PC-9 (cell line): ENCODE measurements around the gene SHISA5. TPM values are rescaled to one million over a fixed set of nuclear protein-coding genes. Genes with fewer than 3 reads are reported as not detected.
"Not testable (repeated sequence)": the region's sequence is repeated elsewhere in the genome, so short reads cannot be mapped to it uniquely, and the experiment has no call there.

Source experiments
- BruUV-seq: library from RNA; stranded (reverse); fragments of 400-500 nt; replicated peaks from 2 replicates; lab custom pipeline; 2021; lab: Mats Ljungman, UMichigan
- CTCF ChIA-PET: fragments of 300-600 bp; sonication (Branson Sonifier 250); formaldehyde crosslinking; loops from one replicate; lab custom pipeline; 2022; ENCODE audit warnings: antibody characterized with exemption; lab: Charles Lee
- POLR2A ChIA-PET: fragments of 300-600 bp; sonication (Branson Sonifier 250); formaldehyde crosslinking; loops from one replicate; lab custom pipeline; 2022; ENCODE audit warnings: antibody characterized with exemption; ENCODE audit not compliant: unreplicated experiment; lab: Charles Lee
- DNase-seq, 2 experiments: peaks; one replicate each; pipeline versions ENCODE4 v3.0.0 to v3.0.0-alpha.2; 2015 to 2022; ENCODE audit warnings: mixed read lengths in 1 of 2
- H2AFZ ChIP-seq: fragments of 200-600 bp; sonication (generic); 2 replicates; pipeline ENCODE4 v1.8.1; 2017; ENCODE audit warnings: antibody characterized with exemption
- H3F3A ChIP-seq: fragments of 200-600 bp; sonication (generic); 2 replicates; pipeline ENCODE4 v1.8.1; 2017; ENCODE audit warnings: antibody characterized with exemption, mild to moderate bottlenecking, low read depth; ENCODE audit not compliant: insufficient read depth
- H3K27ac ChIP-seq: fragments of 200-600 bp; sonication (generic); 2 replicates; pipeline ENCODE4 v1.6.1; 2016; ENCODE audit warnings: mixed run types
- H3K27me3 ChIP-seq: fragments of 200-600 bp; sonication (generic); 2 replicates; pipeline ENCODE4 v1.6.1; 2016; ENCODE audit warnings: low read depth, mixed run types; ENCODE audit not compliant: insufficient read depth
- H3K36me3 ChIP-seq: fragments of 200-600 bp; sonication (generic); 2 replicates; pipeline ENCODE4 v1.6.1; 2016; ENCODE audit warnings: low read depth, mixed run types
- H3K4me1 ChIP-seq: fragments of 200-600 bp; sonication (generic); replicated peaks from 2 replicates; pipeline ENCODE4 v1.6.1; 2016; ENCODE audit warnings: mixed run types; ENCODE audit not compliant: insufficient read depth
- H3K4me2 ChIP-seq: fragments of 200-600 bp; sonication (generic); 2 replicates; pipeline ENCODE4 v1.6.1; 2017; ENCODE audit warnings: mixed run types
- H3K4me3 ChIP-seq: fragments of 200-600 bp; sonication (generic); 2 replicates; pipeline ENCODE4 v1.6.1; 2016; ENCODE audit warnings: mixed run types
- H3K79me2 ChIP-seq: fragments of 200-600 bp; sonication (generic); 2 replicates; pipeline ENCODE4 v1.6.1; 2017; ENCODE audit warnings: low read depth, mixed run types
- H3K9me2 ChIP-seq: fragments of 200-600 bp; sonication (generic); 2 replicates; pipeline ENCODE4 v1.8.1; 2017; ENCODE audit warnings: mild to moderate bottlenecking; ENCODE audit not compliant: insufficient read depth
- H3K9me3 ChIP-seq: fragments of 200-600 bp; sonication (generic); 2 replicates; pipeline ENCODE4 v1.8.1; 2016; ENCODE audit warnings: low read depth; ENCODE audit not compliant: insufficient read depth
- H4K20me1 ChIP-seq: fragments of 200-600 bp; sonication (generic); 2 replicates; pipeline ENCODE4 v1.8.1; 2017; ENCODE audit not compliant: insufficient read depth
- CTCF ChIP-seq: fragments of 200-600 bp; sonication (generic); conservative IDR thresholded peaks from 2 replicates; pipeline ENCODE4 v1.6.1; 2017; ENCODE audit warnings: mixed run types, antibody characterized with exemption, mild to moderate bottlenecking, moderate library complexity
- EZH2 ChIP-seq: fragments of 200-600 bp; sonication (generic); IDR thresholded peaks from 2 replicates; pipeline ENCODE4 v1.8.0; 2017; ENCODE audit warnings: antibody characterized with exemption, low read depth
- intact Hi-C: fragments of 100-400 bp; cut with micrococcal nuclease; formaldehyde crosslinking; loops from one replicate; pipeline ENCODE4 v1.10.0; 2022; ENCODE audit not compliant: unreplicated experiment
- total RNA-seq: library from RNA; stranded (reverse); gene quantifications from 2 replicates; pipeline ENCODE4 v1.2.3, GENCODE V29; 2021

The SHISA5 gene
- total RNA-seq, 1 experiment from 2014 or later: 133 TPM

- intact Hi-C loops: no loop called here
- Histone ChIP-seq H3K4me3 (no peak overlapping the region), H3K9me2 (no peaks in the 10 kb centered on the region), H4K20me1 (no peaks in the 10 kb centered on the region), H3K36me3 (no peaks in the 10 kb centered on the region), H2AFZ (no peak overlapping the region), H3K4me1 (no peaks in the 10 kb centered on the region), H3K27me3 (no peaks in the 10 kb centered on the region), H3K79me2 (no peaks in the 10 kb centered on the region), H3F3A (0 out of 2 replicates have a peak, but pooled peaks cover 2% of the 10 kb centered on the region), H3K27ac (no peak overlapping the region), H3K4me2 (no peak overlapping the region), H3K9me3 (no peaks in the 10 kb centered on the region)
- ChIA-PET POLR2A (no interaction called here), CTCF (no interaction called here)
- TF ChIP-seq CTCF: no peak
- TF ChIP-seq EZH2: no peak
- no peak for DNase-seq
- no TSS peak for BruUV-seq
These were observed 28.4 kb upstream of the SHISA5 start for GRCh38 chr3:48532271-48532976.

GRCh38 chr3:48530701-48531100 lies 26.7 kb upstream of the SHISA5 start:
- DNase-seq, H3K4me3 ChIP-seq, H3K36me3 ChIP-seq, H3K79me2 ChIP-seq, H3K27ac ChIP-seq, H2AFZ ChIP-seq, intact Hi-C loops, H3K4me2 ChIP-seq, H3F3A ChIP-seq, H3K27me3 ChIP-seq, H3K9me2 ChIP-seq, H4K20me1 ChIP-seq, BruUV-seq, H3K4me1 ChIP-seq, H3K9me3 ChIP-seq: not testable (repeated sequence)
- ChIA-PET CTCF (interaction anchor here (0.7 kb wide), 1 partner anchor 804 kb away, joined by 7 read pairs; no protein-coding TSS in a partner anchor), POLR2A (interaction anchor here (0.6 kb wide), 2 partner anchors 26 to 61 kb away, joined by 4 read pairs; partner anchors contain the start of gene PFKFB4)

GRCh38 chr3:48528754-48529153 lies 24.8 kb upstream of the SHISA5 start:
- TF ChIP-seq EZH2 (no peak), CTCF (no peak)
- H3K27ac ChIP-seq: no peak overlapping the region
- H3K27me3 ChIP-seq: no peaks in the 10 kb centered on the region
- no peaks in the 10 kb centered on the region for H3K4me1 ChIP-seq
- POLR2A ChIA-PET: no interaction called here
- intact Hi-C loops: no loop called here
- H4K20me1 ChIP-seq: no peaks in the 10 kb centered on the region
- CTCF ChIA-PET: no interaction called here
- H3F3A ChIP-seq: 0 out of 2 replicates have a peak, but pooled peaks cover 2% of the 10 kb centered on the region
- no peaks in the 10 kb centered on the region for H3K9me3 ChIP-seq
- H3K9me2 ChIP-seq: no peaks in the 10 kb centered on the region
- no peak overlapping the region for H3K4me2 ChIP-seq
- H3K79me2 ChIP-seq: no peaks in the 10 kb centered on the region
- H2AFZ ChIP-seq: no peak overlapping the region
- DNase-seq: no peak
- no peaks in the 10 kb centered on the region for H3K36me3 ChIP-seq
- BruUV-seq: no TSS peak
- no peak overlapping the region for H3K4me3 ChIP-seq
